HEK293 (cell line): ENCODE data around the gene AXL.

Experiments used
- CTCF ChIA-PET: fragments of 350-600 bp; formaldehyde crosslinking; extraction: SDS; loops from one replicate; lab custom pipeline; 2021; ENCODE audit warnings: antibody characterized with exemption; lab: Yijun Ruan, JAX
- POLR2A ChIA-PET: fragments of 300-600 bp; formaldehyde crosslinking; extraction: SDS; loops from one replicate; lab custom pipeline; 2020; ENCODE audit warnings: antibody characterized with exemption, inconsistent platforms; lab: Yijun Ruan, JAX
- H3K27ac ChIP-seq: fragments of 200-500 bp; sonication (Bioruptor generic); 2 replicates; pipeline ENCODE4 v1.5.1; 2014; ENCODE audit warnings: low read depth, low read length, control low read depth, inconsistent platforms; ENCODE audit errors: extremely low read depth
- H3K36me3 ChIP-seq, 2 experiments: fragments of 200-500 bp in 1 of 2; sonication (Bioruptor generic) in 1 of 2; 1 replicate in 1 of 2; 2 replicates in 1 of 2; pipeline ENCODE4 v1.5.1; 2014 to 2017; ENCODE audit warnings: inconsistent platforms in 2 of 2, low read length in 2 of 2; ENCODE audit not compliant: control insufficient read depth in 2 of 2, insufficient read depth in 1 of 2
- H3K4me1 ChIP-seq: fragments of 200-500 bp; sonication (Bioruptor generic); 2 replicates; pipeline ENCODE4 v1.5.1; 2014; ENCODE audit warnings: mild to moderate bottlenecking, low read length, inconsistent platforms; ENCODE audit not compliant: control insufficient read depth, insufficient read depth
- H3K4me3 ChIP-seq: 2 replicates; pipeline ENCODE4 v1.5.1; 2011; ENCODE audit warnings: low read depth, mild to moderate bottlenecking, control low read depth, low read length, moderate library complexity
- H3K9me3 ChIP-seq: fragments of 200-500 bp; sonication (Bioruptor generic); 2 replicates; pipeline ENCODE4 v1.5.1; 2014; ENCODE audit warnings: low read depth, low read length, inconsistent platforms; ENCODE audit not compliant: control insufficient read depth, insufficient read depth
- EGR2 ChIP-seq: fragments of 450-650 bp; formaldehyde crosslinking; IDR thresholded peaks from 2 replicates; pipeline ENCODE4 v1.5.1; 2016; ENCODE audit warnings: low read depth, missing biosample characterization, missing genetic modification characterization
- GLI4 ChIP-seq: fragments of 450-650 bp; formaldehyde crosslinking; IDR thresholded peaks from 2 replicates; pipeline ENCODE4 v1.5.1; 2016; ENCODE audit warnings: missing biosample characterization, missing genetic modification characterization
- GLIS2 ChIP-seq: fragments of 450-650 bp; formaldehyde crosslinking; IDR thresholded peaks from 2 replicates; pipeline ENCODE4 v1.5.1; 2016; ENCODE audit warnings: missing biosample characterization, missing genetic modification characterization
- KLF10 ChIP-seq: fragments of 450-650 bp; IDR thresholded peaks from 2 replicates; pipeline ENCODE4 v1.5.1; 2018; ENCODE audit warnings: missing biosample characterization, mild to moderate bottlenecking, missing genetic modification characterization
- SP2 ChIP-seq: fragments of 450-650 bp; formaldehyde crosslinking; IDR thresholded peaks from 2 replicates; pipeline ENCODE4 v1.5.1; 2016; ENCODE audit warnings: missing biosample characterization, missing genetic modification characterization
- ZBTB20 ChIP-seq: fragments of 450-650 bp; formaldehyde crosslinking; IDR thresholded peaks from 2 replicates; pipeline ENCODE4 v1.5.1; 2016; ENCODE audit warnings: missing biosample characterization, missing genetic modification characterization
- ZBTB48 ChIP-seq: fragments of 450-650 bp; formaldehyde crosslinking; IDR thresholded peaks from 2 replicates; pipeline ENCODE4 v1.5.1; 2016; ENCODE audit warnings: missing biosample characterization, missing genetic modification characterization
- ZBTB8A ChIP-seq: fragments of 450-650 bp; formaldehyde crosslinking; IDR thresholded peaks from 2 replicates; pipeline ENCODE4 v1.5.1; 2016; ENCODE audit warnings: missing biosample characterization, missing genetic modification characterization
- ZFP3 ChIP-seq: fragments of 450-650 bp; formaldehyde crosslinking; IDR thresholded peaks from 2 replicates; pipeline ENCODE4 v1.5.1; 2016; ENCODE audit warnings: low read depth, missing biosample characterization, missing genetic modification characterization
- ZFP69B ChIP-seq: fragments of 450-650 bp; formaldehyde crosslinking; IDR thresholded peaks from 2 replicates; pipeline ENCODE4 v1.5.1; 2016; ENCODE audit warnings: missing biosample characterization, missing genetic modification characterization
- ZNF121 ChIP-seq: fragments of 450-650 bp; formaldehyde crosslinking; IDR thresholded peaks from 2 replicates; pipeline ENCODE4 v1.5.1; 2016; ENCODE audit warnings: missing biosample characterization, missing genetic modification characterization
- ZNF175 ChIP-seq: fragments of 450-650 bp; formaldehyde crosslinking; IDR thresholded peaks from 2 replicates; pipeline ENCODE4 v1.5.1; 2016; ENCODE audit warnings: missing biosample characterization, missing genetic modification characterization
- ZNF184 ChIP-seq: fragments of 450-650 bp; IDR thresholded peaks from 2 replicates; pipeline ENCODE4 v1.5.1; 2018; ENCODE audit warnings: missing biosample characterization, mild to moderate bottlenecking, missing genetic modification characterization
- ZNF23 ChIP-seq: fragments of 450-650 bp; formaldehyde crosslinking; IDR thresholded peaks from 2 replicates; pipeline ENCODE4 v1.5.1; 2016; ENCODE audit warnings: missing biosample characterization, missing genetic modification characterization, borderline replicate concordance
- ZNF266 ChIP-seq: fragments of 450-650 bp; formaldehyde crosslinking; IDR thresholded peaks from 2 replicates; pipeline ENCODE4 v1.5.1; 2016; ENCODE audit warnings: missing biosample characterization, missing genetic modification characterization, low read depth
- ZNF274 ChIP-seq, 2 experiments: fragments of 200-500 bp in 1 of 2; fragments of 450-650 bp in 1 of 2; sonication (Bioruptor generic) in 1 of 2; formaldehyde crosslinking in 1 of 2; IDR thresholded peaks; 2 replicates each; pipeline versions ENCODE4 v1.5.1 to v1.6.1; 2014 to 2016; ENCODE audit warnings: borderline replicate concordance in 1 of 2, inconsistent platforms in 1 of 2, low read length in 1 of 2, missing biosample characterization in 1 of 2, missing genetic modification characterization in 1 of 2
- ZNF302 ChIP-seq: fragments of 450-650 bp; formaldehyde crosslinking; IDR thresholded peaks from 2 replicates; pipeline ENCODE4 v1.5.1; 2016; ENCODE audit warnings: missing biosample characterization, missing genetic modification characterization, low read depth
- ZNF501 ChIP-seq: fragments of 450-650 bp; formaldehyde crosslinking; IDR thresholded peaks from 2 replicates; pipeline ENCODE4 v1.5.1; 2016; ENCODE audit warnings: missing biosample characterization, missing genetic modification characterization
- ZNF510 ChIP-seq: fragments of 450-650 bp; formaldehyde crosslinking; IDR thresholded peaks from 2 replicates; pipeline ENCODE4 v1.5.1; 2018; ENCODE audit warnings: mild to moderate bottlenecking, missing genetic modification characterization, missing biosample characterization; ENCODE audit not compliant: insufficient replicate concordance
- ZNF530 ChIP-seq: fragments of 450-650 bp; formaldehyde crosslinking; IDR thresholded peaks from 2 replicates; pipeline ENCODE4 v1.5.1; 2016; ENCODE audit warnings: low read depth, missing biosample characterization, missing genetic modification characterization
- ZNF555 ChIP-seq: fragments of 450-650 bp; formaldehyde crosslinking; conservative IDR thresholded peaks from 2 replicates; pipeline ENCODE4 v1.5.1; 2017; ENCODE audit warnings: missing biosample characterization, mild to moderate bottlenecking, missing genetic modification characterization, inconsistent platforms
- ZNF561 ChIP-seq: fragments of 450-650 bp; IDR thresholded peaks from 2 replicates; pipeline ENCODE4 v1.5.1; 2018; ENCODE audit warnings: missing biosample characterization, missing genetic modification characterization, borderline replicate concordance
- ZNF571 ChIP-seq: fragments of 450-650 bp; formaldehyde crosslinking; IDR thresholded peaks from 2 replicates; pipeline ENCODE4 v1.5.0; 2017; ENCODE audit warnings: missing biosample characterization, missing genetic modification characterization
- ZNF600 ChIP-seq: fragments of 450-650 bp; formaldehyde crosslinking; IDR thresholded peaks from 2 replicates; pipeline ENCODE4 v1.5.1; 2016; ENCODE audit warnings: missing biosample characterization, missing genetic modification characterization
- ZNF654 ChIP-seq: fragments of 450-650 bp; formaldehyde crosslinking; IDR thresholded peaks from 2 replicates; pipeline ENCODE4 v1.5.1; 2016; ENCODE audit warnings: low read depth, missing biosample characterization, missing genetic modification characterization
- ZNF670 ChIP-seq: fragments of 450-650 bp; formaldehyde crosslinking; IDR thresholded peaks from 2 replicates; pipeline ENCODE4 v1.5.1; 2016; ENCODE audit warnings: missing biosample characterization, missing genetic modification characterization, low read depth
- ZSCAN23 ChIP-seq: fragments of 450-650 bp; formaldehyde crosslinking; IDR thresholded peaks from 2 replicates; pipeline ENCODE4 v1.5.1; 2016; ENCODE audit warnings: missing biosample characterization, missing genetic modification characterization
- TF ChIP-seq, protein P1 (sequence below): fragments of 450-650 bp; formaldehyde crosslinking; IDR thresholded peaks from 2 replicates; pipeline ENCODE4 v1.5.1; 2016; ENCODE audit warnings: missing biosample characterization, missing genetic modification characterization
- TF ChIP-seq, protein P2 (sequence below): fragments of 450-650 bp; formaldehyde crosslinking; IDR thresholded peaks from 2 replicates; pipeline ENCODE4 v1.5.1; 2016; ENCODE audit warnings: missing biosample characterization, missing genetic modification characterization, low read depth
- TF ChIP-seq, protein P3 (sequence below): fragments of 450-650 bp; IDR thresholded peaks from 2 replicates; pipeline ENCODE4 v1.5.1; 2018; ENCODE audit warnings: missing biosample characterization, missing genetic modification characterization
- TF ChIP-seq, protein P4 (sequence below): fragments of 450-650 bp; formaldehyde crosslinking; IDR thresholded peaks from 2 replicates; pipeline ENCODE4 v1.5.0; 2017; ENCODE audit warnings: missing biosample characterization, missing genetic modification characterization, borderline replicate concordance

The AXL gene

DNA sequence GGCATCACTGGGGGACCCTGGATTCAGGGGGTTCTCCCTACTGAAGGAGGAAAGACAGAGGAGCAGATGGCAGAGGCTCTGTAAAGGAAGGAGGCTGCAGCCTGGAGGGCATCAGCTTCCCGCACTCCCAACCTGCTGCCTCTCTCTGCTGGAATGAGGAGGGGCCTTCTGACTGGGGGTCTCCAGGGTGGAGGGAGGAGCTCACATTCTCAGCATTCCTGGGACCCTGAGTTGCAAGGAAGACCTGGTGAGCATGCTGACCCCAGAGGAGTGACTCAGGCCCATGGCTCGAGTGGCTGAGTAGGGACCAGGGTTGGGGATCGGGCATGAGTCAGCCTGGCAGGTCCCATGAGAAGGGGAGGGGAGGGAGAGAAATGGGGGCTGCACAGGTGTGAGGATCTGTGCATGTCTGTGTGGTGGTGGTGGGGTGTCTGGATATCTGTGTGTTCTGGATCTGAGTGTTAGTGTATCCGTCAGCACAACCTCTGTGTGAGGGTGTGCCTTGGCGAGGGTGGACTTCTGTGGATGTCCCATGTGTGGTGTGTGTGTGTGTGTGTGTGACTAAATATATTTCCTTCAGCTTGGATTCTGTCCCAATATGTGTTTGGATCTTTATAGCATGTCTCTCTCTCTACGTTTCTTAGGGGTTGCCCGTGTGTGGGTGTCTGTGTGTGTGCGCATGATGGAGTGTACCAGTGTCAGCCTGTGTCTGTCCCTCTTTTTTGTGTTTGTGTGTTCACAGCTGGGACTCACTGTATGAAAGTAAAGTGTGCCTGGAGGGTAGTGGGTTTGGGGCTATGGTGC lies 4.6 kb downstream of the AXL start:
- no peak overlapping the region for H3K27ac ChIP-seq
- POLR2A ChIA-PET = interaction anchor here (1.1 to 2.2 kb wide), 2 partner anchors 40 to 140 kb away, joined by 3 to 14 read pairs; partner anchors contain the start of genes B9D2 and HNRNPUL1
- no peak overlapping the region for H3K4me3 ChIP-seq
- no peaks in the 10 kb centered on the region for H3K9me3 ChIP-seq
- H3K4me1 ChIP-seq = peaks cover 3% of the 10 kb centered on the region; the same call in 1 of the 2 replicates
- CTCF ChIA-PET = interaction anchor here (0.6 to 2.6 kb wide), 6 partner anchors 15 to 39 kb away, joined by 3 to 19 read pairs (median 4); no protein-coding TSS in a partner anchor
- no peaks in the 10 kb centered on the region for H3K36me3 ChIP-seq
- TF ChIP-seq ZNF654 (tag by site-specific recombination) (no peak), ZNF555 (tag by site-specific recombination) (no peak), ZSCAN23 (tag by site-specific recombination) (no peak), KLF10 (tag by site-specific recombination) (no peak), ZNF266 (tag by site-specific recombination) (no peak), ZBTB20 (tag by site-specific recombination) (0 out of 2 replicates have a peak, but pooled peaks have one; percentile 35), GLI4 (no peak), ZNF600 (tag by site-specific recombination) (peak; percentile 84; the same call in 1 of the 2 replicates), EGR2 (peak; percentile 30; the same call in 1 of the 2 replicates), ZFP3 (tag by site-specific recombination) (no peak), ZBTB8A (tag by site-specific recombination) (no peak), ZNF274 (IDR thresholded peaks at IDR 0.05; ENCODE audit: low read length) (no peak), ZNF274 (tag by site-specific recombination; IDR thresholded peaks at IDR 0.05; ENCODE audit: borderline replicate concordance) (no peak), ZNF561 (tag by site-specific recombination) (no peak), ZNF571 (tag by site-specific recombination) (no peak), ZNF510 (tag by site-specific recombination) (no peak), ZNF23 (tag by site-specific recombination) (no peak), ZNF184 (no peak), GLIS2 (tag by site-specific recombination) (0 out of 2 replicates have a peak, but pooled peaks have one; percentile 16), ZFP69B (tag by site-specific recombination) (peak; percentile 62; the same call in 1 of the 2 replicates), ZBTB48 (tag by site-specific recombination) (peak; percentile 98), ZNF121 (tag by site-specific recombination) (no peak), SP2 (no peak), ZNF670 (tag by site-specific recombination) (no peak), ZNF530 (tag by site-specific recombination) (no peak), ZNF302 (no peak), ZNF501 (tag by site-specific recombination) (no peak), ZNF175 (no peak)
- TF ChIP-seq, protein P1, sequence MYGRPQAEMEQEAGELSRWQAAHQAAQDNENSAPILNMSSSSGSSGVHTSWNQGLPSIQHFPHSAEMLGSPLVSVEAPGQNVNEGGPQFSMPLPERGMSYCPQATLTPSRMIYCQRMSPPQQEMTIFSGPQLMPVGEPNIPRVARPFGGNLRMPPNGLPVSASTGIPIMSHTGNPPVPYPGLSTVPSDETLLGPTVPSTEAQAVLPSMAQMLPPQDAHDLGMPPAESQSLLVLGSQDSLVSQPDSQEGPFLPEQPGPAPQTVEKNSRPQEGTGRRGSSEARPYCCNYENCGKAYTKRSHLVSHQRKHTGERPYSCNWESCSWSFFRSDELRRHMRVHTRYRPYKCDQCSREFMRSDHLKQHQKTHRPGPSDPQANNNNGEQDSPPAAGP = 0 out of 2 replicates have a peak, but pooled peaks have one; percentile 27
- TF ChIP-seq, protein P2, sequence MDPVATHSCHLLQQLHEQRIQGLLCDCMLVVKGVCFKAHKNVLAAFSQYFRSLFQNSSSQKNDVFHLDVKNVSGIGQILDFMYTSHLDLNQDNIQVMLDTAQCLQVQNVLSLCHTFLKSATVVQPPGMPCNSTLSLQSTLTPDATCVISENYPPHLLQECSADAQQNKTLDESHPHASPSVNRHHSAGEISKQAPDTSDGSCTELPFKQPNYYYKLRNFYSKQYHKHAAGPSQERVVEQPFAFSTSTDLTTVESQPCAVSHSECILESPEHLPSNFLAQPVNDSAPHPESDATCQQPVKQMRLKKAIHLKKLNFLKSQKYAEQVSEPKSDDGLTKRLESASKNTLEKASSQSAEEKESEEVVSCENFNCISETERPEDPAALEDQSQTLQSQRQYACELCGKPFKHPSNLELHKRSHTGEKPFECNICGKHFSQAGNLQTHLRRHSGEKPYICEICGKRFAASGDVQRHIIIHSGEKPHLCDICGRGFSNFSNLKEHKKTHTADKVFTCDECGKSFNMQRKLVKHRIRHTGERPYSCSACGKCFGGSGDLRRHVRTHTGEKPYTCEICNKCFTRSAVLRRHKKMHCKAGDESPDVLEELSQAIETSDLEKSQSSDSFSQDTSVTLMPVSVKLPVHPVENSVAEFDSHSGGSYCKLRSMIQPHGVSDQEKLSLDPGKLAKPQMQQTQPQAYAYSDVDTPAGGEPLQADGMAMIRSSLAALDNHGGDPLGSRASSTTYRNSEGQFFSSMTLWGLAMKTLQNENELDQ (tag by site-specific recombination) = no peak
- TF ChIP-seq, protein P3, sequence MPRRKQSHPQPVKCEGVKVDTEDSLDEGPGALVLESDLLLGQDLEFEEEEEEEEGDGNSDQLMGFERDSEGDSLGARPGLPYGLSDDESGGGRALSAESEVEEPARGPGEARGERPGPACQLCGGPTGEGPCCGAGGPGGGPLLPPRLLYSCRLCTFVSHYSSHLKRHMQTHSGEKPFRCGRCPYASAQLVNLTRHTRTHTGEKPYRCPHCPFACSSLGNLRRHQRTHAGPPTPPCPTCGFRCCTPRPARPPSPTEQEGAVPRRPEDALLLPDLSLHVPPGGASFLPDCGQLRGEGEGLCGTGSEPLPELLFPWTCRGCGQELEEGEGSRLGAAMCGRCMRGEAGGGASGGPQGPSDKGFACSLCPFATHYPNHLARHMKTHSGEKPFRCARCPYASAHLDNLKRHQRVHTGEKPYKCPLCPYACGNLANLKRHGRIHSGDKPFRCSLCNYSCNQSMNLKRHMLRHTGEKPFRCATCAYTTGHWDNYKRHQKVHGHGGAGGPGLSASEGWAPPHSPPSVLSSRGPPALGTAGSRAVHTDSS (tag by site-specific recombination) = no peak
- TF ChIP-seq, protein P4, sequence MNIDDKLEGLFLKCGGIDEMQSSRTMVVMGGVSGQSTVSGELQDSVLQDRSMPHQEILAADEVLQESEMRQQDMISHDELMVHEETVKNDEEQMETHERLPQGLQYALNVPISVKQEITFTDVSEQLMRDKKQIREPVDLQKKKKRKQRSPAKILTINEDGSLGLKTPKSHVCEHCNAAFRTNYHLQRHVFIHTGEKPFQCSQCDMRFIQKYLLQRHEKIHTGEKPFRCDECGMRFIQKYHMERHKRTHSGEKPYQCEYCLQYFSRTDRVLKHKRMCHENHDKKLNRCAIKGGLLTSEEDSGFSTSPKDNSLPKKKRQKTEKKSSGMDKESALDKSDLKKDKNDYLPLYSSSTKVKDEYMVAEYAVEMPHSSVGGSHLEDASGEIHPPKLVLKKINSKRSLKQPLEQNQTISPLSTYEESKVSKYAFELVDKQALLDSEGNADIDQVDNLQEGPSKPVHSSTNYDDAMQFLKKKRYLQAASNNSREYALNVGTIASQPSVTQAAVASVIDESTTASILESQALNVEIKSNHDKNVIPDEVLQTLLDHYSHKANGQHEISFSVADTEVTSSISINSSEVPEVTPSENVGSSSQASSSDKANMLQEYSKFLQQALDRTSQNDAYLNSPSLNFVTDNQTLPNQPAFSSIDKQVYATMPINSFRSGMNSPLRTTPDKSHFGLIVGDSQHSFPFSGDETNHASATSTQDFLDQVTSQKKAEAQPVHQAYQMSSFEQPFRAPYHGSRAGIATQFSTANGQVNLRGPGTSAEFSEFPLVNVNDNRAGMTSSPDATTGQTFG = no peak
